Rectal smooth muscle tissue (tissue), 1 donor: Measurements from ENCODE around the gene BRD9.
"Not testable (repeated sequence)": the region's sequence is repeated elsewhere in the genome, so short reads cannot be mapped to it uniquely, and the experiment has no call there.

Experiments used
- H3K27ac ChIP-seq: one replicate; pipeline ENCODE4 v1.7.0; 2013; ENCODE audit warnings: low read depth, low read length, inconsistent platforms
- H3K27me3 ChIP-seq: one replicate; pipeline ENCODE4 v1.7.0; 2013; ENCODE audit warnings: low read length; ENCODE audit not compliant: control insufficient read depth, insufficient read depth
- H3K36me3 ChIP-seq: one replicate; pipeline ENCODE4 v1.7.0; 2013; ENCODE audit warnings: low read length; ENCODE audit not compliant: control insufficient read depth, insufficient read depth
- H3K4me1 ChIP-seq: one replicate; pipeline ENCODE4 v1.7.0; 2013; ENCODE audit warnings: low read length; ENCODE audit not compliant: control insufficient read depth, insufficient read depth
- H3K4me3 ChIP-seq: one replicate; pipeline ENCODE4 v1.7.0; 2013; ENCODE audit warnings: low read length
- H3K9ac ChIP-seq: one replicate; pipeline ENCODE4 v1.7.0; 2013; ENCODE audit warnings: low read length

The BRD9 gene

DNA sequence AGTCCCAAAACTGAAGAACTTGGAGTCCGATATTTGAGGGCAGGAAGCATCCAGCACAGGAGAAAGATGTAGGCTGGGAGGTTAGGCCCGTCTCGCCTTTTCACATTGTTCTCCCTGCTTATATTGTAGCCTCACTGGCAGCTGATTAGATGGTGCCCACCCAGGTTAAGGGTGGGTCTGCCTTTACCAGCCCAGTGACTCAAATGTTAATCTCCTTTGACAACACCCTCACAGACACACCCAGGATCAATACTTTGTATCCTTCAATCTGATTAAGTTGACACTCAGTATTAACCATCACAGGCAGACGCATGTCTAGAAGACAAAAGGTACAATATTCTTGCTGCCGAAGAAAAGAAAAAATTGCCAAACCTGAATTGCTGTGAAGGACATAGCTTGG, 26.1 kb upstream of the BRD9 start:
- not testable (repeated sequence) for H3K27me3 ChIP-seq, H3K4me1 ChIP-seq, H3K9ac ChIP-seq, H3K36me3 ChIP-seq, H3K4me3 ChIP-seq, H3K27ac ChIP-seq

DNA sequence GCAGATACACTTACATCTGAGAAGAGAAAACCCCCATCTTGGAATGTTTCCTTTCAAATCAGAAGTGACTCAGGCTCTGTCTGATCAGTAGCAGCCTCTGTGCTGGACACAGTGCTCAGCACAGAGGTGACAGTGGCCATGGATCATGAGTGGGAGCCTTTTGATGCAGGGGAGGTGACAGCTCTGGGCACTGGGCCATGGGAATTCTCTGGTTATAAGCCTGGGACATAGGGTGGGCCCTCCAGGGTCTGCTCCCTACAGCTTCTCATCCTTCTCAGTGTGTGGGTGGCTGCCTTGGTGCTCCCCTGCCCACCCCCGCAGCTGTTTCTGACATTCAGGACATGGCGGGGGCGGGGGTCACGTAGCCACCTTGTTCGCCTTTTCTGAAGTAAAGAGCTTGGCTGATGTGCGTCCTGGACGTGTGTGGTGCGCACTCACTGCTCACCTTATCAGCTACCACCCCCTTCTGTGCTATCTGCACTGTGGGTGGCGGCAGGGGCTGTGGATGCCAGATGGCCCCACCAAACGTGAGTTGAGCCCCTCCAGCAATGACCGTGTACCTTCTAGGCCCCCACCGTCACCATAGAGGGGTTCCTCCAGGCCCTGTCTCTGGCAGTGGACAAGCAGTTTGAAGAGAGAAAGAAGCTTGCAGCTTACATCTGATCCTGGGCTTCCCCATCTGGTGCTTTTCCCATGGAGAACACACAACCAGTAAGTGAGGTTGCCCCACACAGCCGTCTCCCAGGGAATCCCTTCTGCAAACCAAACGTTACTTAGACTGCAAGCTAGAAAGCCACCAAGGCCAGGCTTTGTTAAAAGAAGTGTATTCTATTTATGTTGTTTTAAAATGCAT, 24.1 kb upstream of the BRD9 start:
- Histone ChIP-seq H3K9ac (no peak overlapping the region), H3K36me3 (no peaks in the 10 kb centered on the region), H3K27ac (no peak overlapping the region), H3K4me3 (no peak overlapping the region), H3K4me1 (no peaks in the 10 kb centered on the region), H3K27me3 (no peaks in the 10 kb centered on the region)

GRCh38 chr5:915946-916345, 23.3 kb upstream of the BRD9 start:
- H3K27me3 ChIP-seq = no peaks in the 10 kb centered on the region
- H3K4me3 ChIP-seq = no peak overlapping the region
- H3K4me1 ChIP-seq = no peaks in the 10 kb centered on the region
- H3K36me3 ChIP-seq = no peaks in the 10 kb centered on the region
- no peak overlapping the region for H3K27ac ChIP-seq
- H3K9ac ChIP-seq = no peak overlapping the region

DNA sequence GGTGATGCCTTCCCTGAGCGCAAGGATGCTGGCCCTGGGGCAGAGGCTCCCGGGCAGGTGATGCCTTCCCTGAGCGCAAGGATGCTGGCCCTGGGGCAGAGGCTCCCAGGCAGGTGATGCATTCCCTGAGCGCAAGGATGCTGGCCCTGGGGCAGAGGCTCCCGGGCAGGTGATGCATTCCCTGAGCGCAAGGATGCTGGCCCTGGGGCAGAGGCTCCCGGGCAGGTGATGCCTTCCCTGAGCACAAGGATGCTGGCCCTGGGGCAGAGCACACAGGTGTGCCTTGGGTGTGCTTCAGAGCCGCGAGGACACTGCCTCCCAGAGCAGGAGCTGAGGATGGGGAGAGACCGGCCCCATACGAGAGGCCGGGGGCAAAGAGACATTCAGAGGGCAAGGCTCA, 22.7 kb upstream of the BRD9 start:
- not testable (repeated sequence) for H3K27ac ChIP-seq, H3K4me1 ChIP-seq, H3K36me3 ChIP-seq, H3K9ac ChIP-seq, H3K27me3 ChIP-seq, H3K4me3 ChIP-seq

DNA sequence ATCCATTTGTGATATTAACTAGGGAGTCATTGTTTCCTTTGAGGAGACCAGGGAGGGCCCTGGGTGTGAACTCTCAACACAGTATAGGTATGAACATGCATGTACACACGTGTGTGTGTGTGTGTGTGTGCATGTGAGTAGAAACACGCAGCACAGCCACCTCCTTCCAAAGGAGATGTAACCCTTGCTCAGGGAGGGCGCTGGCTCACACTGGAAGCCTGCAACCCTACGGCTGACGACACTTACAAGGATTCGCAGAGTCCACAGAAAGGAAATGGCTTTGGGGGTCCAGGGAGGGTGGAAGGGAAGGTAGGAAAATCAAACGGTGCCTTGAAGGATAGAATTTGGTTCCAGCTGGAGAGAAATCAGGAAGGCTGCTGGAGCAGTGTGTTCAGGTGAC, 22.0 kb upstream of the BRD9 start:
- H3K36me3 ChIP-seq = no peaks in the 10 kb centered on the region
- no peaks in the 10 kb centered on the region for H3K27me3 ChIP-seq
- H3K4me1 ChIP-seq = no peaks in the 10 kb centered on the region
- H3K4me3 ChIP-seq = no peak overlapping the region
- H3K27ac ChIP-seq = no peak overlapping the region
- H3K9ac ChIP-seq = no peak overlapping the region

DNA sequence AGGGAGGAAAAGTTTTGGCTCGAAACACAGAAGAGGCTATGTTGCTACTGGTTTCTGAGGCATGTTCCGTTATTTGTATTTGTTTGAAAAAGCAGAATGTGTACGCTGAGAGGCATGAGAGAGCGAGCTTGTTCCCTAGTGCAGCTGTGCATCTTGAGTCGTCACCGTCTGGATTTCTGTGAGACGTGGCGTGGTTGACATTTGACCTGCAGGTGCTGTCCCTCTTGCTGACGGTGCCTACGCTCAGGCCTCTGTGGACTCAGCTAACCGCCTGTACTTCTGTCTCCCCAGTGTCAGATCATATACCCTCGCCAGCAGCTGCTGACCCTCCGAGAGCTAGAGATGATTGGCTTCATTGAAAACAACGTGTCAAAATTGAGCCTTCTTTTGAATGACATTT, 21.6 kb upstream of the BRD9 start:
- Histone ChIP-seq H3K4me1 (no peaks in the 10 kb centered on the region), H3K36me3 (no peaks in the 10 kb centered on the region), H3K27me3 (no peaks in the 10 kb centered on the region), H3K9ac (no peak overlapping the region), H3K4me3 (no peak overlapping the region), H3K27ac (no peak overlapping the region)

- H3K27ac ChIP-seq = no peak overlapping the region
- no peaks in the 10 kb centered on the region for H3K36me3 ChIP-seq
- H3K4me3 ChIP-seq = no peak overlapping the region
Observed at GRCh38 chr5:912280-913091, 19.9 kb upstream of the BRD9 start.

GRCh38 chr5:911601-912000, 19.0 kb upstream of the BRD9 start:
- Histone ChIP-seq H3K36me3 (no peaks in the 10 kb centered on the region), H3K4me3 (no peak overlapping the region), H3K4me1 (no peaks in the 10 kb centered on the region), H3K27me3 (no peaks in the 10 kb centered on the region), H3K9ac (no peak overlapping the region), H3K27ac (no peak overlapping the region)

More at GRCh38 chr5:912280-913091, 19.9 kb upstream of the BRD9 start:
- Histone ChIP-seq H3K9ac (no peak overlapping the region), H3K27me3 (no peaks in the 10 kb centered on the region), H3K4me1 (no peaks in the 10 kb centered on the region)

GRCh38 chr5:910769-911160, 18.2 kb upstream of the BRD9 start:
- H3K9ac ChIP-seq = no peak overlapping the region
- H3K36me3 ChIP-seq = no peaks in the 10 kb centered on the region
- H3K4me3 ChIP-seq = no peak overlapping the region
- H3K4me1 ChIP-seq = no peaks in the 10 kb centered on the region
- no peaks in the 10 kb centered on the region for H3K27me3 ChIP-seq
- H3K27ac ChIP-seq = no peak overlapping the region

GRCh38 chr5:909994-910768, 17.6 kb upstream of the BRD9 start:
- H3K36me3 ChIP-seq = no peaks in the 10 kb centered on the region
- no peaks in the 10 kb centered on the region for H3K27me3 ChIP-seq
- H3K9ac ChIP-seq = no peak overlapping the region
- no peak overlapping the region for H3K27ac ChIP-seq
- H3K4me1 ChIP-seq = no peaks in the 10 kb centered on the region
- H3K4me3 ChIP-seq = no peak overlapping the region

- no peaks in the 10 kb centered on the region for H3K4me1 ChIP-seq
- H3K36me3 ChIP-seq = no peaks in the 10 kb centered on the region
- no peak overlapping the region for H3K4me3 ChIP-seq
- H3K9ac ChIP-seq = no peak overlapping the region
- H3K27me3 ChIP-seq = no peaks in the 10 kb centered on the region
- H3K27ac ChIP-seq = no peak overlapping the region
Observed at GRCh38 chr5:909086-909485, 16.5 kb upstream of the BRD9 start.

DNA sequence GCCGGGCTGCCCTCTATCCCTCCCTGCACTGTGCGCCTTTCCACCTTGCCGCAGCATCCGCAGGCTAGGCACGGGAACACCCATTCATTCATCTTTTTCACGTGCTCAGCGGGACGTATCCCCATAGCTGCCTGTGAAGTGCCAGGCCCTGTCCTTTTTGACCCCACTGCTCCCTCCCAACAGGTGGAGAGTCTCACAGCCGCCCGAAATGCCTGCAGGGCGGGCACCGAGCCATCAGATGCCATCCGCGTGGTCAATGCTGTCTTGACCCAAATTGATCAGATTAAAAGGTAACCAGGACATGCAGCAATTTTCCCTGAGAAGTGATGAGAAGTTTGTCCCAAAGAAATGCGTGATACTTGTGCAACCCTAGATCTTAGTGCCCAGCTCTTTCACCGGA, 15.6 kb upstream of the BRD9 start:
- Histone ChIP-seq H3K36me3 (no peaks in the 10 kb centered on the region), H3K4me3 (no peak overlapping the region), H3K4me1 (no peaks in the 10 kb centered on the region), H3K27me3 (no peaks in the 10 kb centered on the region), H3K9ac (no peak overlapping the region), H3K27ac (no peak overlapping the region)
